ENCODE results near the gene NTNG1.

DNA sequence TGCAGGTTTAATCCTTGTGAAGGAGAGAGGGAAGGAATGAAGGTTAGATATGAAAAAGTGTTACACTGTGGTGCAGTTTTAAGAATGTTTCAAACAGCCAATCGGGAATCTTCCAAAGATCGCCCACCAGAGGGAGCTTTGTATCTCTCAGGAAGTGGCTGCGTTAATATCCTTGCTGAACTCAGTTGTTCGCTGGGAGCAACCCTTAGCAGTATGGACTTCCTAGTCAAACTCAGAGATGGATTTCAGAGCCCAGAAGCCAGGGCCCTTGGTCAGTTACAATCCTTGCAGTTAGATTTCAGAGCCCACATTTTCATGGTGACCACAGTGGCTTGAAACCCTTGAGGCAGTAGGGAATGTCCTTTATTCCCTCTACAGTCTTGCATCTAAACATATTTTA lies 136.2 kb downstream of the NTNG1 start:
- TF ChIP-seq POLR2A (IDR thresholded peaks at IDR 0.05; ENCODE audit: low read length) (no peak), GATA1 (IDR thresholded peaks at IDR 0.05; ENCODE audit: low read depth, low read length) (no peak)

Measured in erythroblast (primary cell).